Body of pancreas (tissue), 4 donors: ENCODE data around the gene HAUS7. TPM values are rescaled to one million over a fixed set of nuclear protein-coding genes. Genes with fewer than 3 reads are reported as not detected.

Source experiments
- ATAC-seq: fragments of 150-250 bp; one replicate; pipeline ENCODE4 v1.9.1; 2016
- DNase-seq, 4 donors: peaks; one replicate each; pipeline ENCODE4 v3.0.0-alpha.2; 2019
- H3K27ac ChIP-seq, 4 donors: fragments of 200-600 bp; sonication (generic); 1 replicate in 3 of 4; 2 replicates in 1 of 4; pipeline versions ENCODE4 v1.5.1 to v1.6.1; 2016 to 2019; ENCODE audit warnings: mild to moderate bottlenecking in 1 of 4, mixed read lengths in 1 of 4, moderate library complexity in 1 of 4
- H3K27me3 ChIP-seq, 2 donors: fragments of 200-600 bp; sonication (generic); one replicate each; pipeline ENCODE4 v1.6.0; 2016; ENCODE audit warnings: mild to moderate bottlenecking in 1 of 2
- H3K36me3 ChIP-seq, 2 donors: fragments of 200-600 bp; sonication (generic); replicated peaks in 1 of 2; 2 replicates each; pipeline ENCODE4 v1.5.1; 2016; ENCODE audit warnings: low read depth in 2 of 2; ENCODE audit not compliant: insufficient read depth in 1 of 2
- H3K4me1 ChIP-seq: fragments of 200-600 bp; sonication (generic); one replicate; pipeline ENCODE4 v1.6.0; 2016
- H3K4me3 ChIP-seq, 2 donors: fragments of 200-600 bp; sonication (generic); 1 replicate in 1 of 2; 2 replicates in 1 of 2; pipeline ENCODE4 v1.5.1; 2016 to 2019
- H3K9me3 ChIP-seq, 3 donors: fragments of 200-600 bp; sonication (generic); 1 replicate in 2 of 3; 2 replicates in 1 of 3; pipeline ENCODE4 v1.5.1; 2016
- POLR2A ChIP-seq, 3 donors: fragments of 450-650 bp; IDR thresholded peaks; one replicate each; pipeline ENCODE4 v1.6.1; 2016; ENCODE audit warnings: antibody characterized with exemption in 3 of 3, mild to moderate bottlenecking in 2 of 3
- WGBS, 2 donors: methylation state at CpG; one replicate each; pipeline ENCODE4 v1.1.5; 2017; 5-methylcytosine and 5-hydroxymethylcytosine counted together
- intact Hi-C: fragments of 100-400 bp; cut with DNase I; formaldehyde crosslinking; loops from one replicate; pipeline ENCODE4 v1.15.1; 2023
- total RNA-seq, 2 donors: library from RNA; depleted of rRNA; stranded (reverse); fragments of >200 nt; gene quantifications; one replicate each; pipeline ENCODE4 v1.1.0, GENCODE V29; 2016
- TF ChIP-seq, protein P1 (sequence below), 7 experiments: fragments of 450-650 bp in 4 of 7; fragments of 200-600 bp in 3 of 7; sonication (generic) in 3 of 7; IDR thresholded peaks; one replicate each; pipeline ENCODE4 v1.5.1; 2016 to 2019; ENCODE audit warnings: antibody characterized with exemption in 7 of 7

The HAUS7 gene
- total RNA-seq, 2 donors from 2014 or later = 3.1 to 38.2 TPM

DNA sequence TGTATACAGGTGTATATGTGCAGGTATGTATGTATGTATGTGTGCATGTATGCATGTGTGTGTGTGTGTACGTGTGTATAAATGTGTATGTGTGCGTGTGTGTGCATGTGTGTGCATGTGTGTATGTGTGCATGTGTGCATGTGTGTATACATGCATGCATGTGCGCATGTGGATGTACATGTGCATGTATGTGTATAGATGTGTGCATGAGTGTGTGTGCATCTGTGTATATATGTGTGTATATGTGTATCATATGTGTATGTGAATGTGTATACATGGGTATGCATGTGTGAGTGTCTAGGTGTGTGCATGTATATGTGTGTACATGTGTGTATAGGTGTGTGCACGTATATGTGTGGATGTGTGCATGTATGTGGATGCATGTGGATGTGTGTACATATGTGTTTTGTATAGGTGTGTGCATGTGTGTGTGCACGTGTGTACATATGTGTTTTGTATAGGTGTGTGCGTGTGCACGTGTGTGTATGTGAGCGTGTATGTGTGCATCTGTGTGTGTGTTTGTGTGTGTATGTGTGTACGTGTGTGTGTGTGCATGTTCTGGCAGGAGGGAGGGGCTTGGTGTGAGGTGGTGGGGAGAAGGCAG, 30.4 kb upstream of the HAUS7 start:
- Histone ChIP-seq H3K9me3 (no peaks in the 10 kb centered on the region), H3K4me1 (no peaks in the 10 kb centered on the region), H3K4me3 (no peak overlapping the region), H3K36me3 (no peaks in the 10 kb centered on the region), H3K27ac (no peak overlapping the region), H3K27me3 (no peaks in the 10 kb centered on the region)
- no peak for DNase-seq
- 70 to 84% methylated on average over 9 of the region's 9 CpGs for WGBS, 2 donors
- no peak for ATAC-seq
- TF ChIP-seq POLR2A (IDR thresholded peaks at IDR 0.05) = no peak
- TF ChIP-seq, protein P1, sequence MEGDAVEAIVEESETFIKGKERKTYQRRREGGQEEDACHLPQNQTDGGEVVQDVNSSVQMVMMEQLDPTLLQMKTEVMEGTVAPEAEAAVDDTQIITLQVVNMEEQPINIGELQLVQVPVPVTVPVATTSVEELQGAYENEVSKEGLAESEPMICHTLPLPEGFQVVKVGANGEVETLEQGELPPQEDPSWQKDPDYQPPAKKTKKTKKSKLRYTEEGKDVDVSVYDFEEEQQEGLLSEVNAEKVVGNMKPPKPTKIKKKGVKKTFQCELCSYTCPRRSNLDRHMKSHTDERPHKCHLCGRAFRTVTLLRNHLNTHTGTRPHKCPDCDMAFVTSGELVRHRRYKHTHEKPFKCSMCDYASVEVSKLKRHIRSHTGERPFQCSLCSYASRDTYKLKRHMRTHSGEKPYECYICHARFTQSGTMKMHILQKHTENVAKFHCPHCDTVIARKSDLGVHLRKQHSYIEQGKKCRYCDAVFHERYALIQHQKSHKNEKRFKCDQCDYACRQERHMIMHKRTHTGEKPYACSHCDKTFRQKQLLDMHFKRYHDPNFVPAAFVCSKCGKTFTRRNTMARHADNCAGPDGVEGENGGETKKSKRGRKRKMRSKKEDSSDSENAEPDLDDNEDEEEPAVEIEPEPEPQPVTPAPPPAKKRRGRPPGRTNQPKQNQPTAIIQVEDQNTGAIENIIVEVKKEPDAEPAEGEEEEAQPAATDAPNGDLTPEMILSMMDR (IDR thresholded peaks at IDR 0.05) = no peak
- intact Hi-C loops = loop anchor here (10.0 kb wide), 1 partner anchor 466 kb away; no protein-coding TSS in a partner anchor

DNA sequence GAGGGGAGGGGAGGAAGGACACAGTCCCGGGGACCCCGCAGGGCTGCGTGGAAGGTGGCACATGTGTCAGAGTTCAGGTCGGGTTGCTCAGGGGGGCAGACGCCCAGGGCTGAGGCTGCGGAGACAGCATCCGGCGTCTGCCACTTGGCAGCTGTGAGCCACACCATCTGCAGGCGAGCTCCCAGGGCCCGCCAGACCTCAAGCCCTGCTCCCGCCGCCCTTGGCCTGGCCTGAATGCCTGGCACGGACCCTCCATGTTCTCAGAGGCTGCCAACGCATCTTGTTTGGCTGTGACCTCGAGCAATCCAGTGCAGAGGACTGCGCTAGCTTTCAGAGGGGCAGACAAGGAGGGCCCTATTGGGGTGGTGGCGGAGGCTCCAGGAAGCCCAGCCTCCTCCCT, 29.5 kb upstream of the HAUS7 start:
- intact Hi-C loops = loop anchor here (10.0 kb wide), 1 partner anchor 465 kb away; no protein-coding TSS in a partner anchor
- Histone ChIP-seq H3K36me3 (no peaks in the 10 kb centered on the region), H3K4me3 (no peak overlapping the region), H3K9me3 (no peaks in the 10 kb centered on the region), H3K4me1 (no peaks in the 10 kb centered on the region), H3K27me3 (no peaks in the 10 kb centered on the region), H3K27ac (no peak overlapping the region)
- TF ChIP-seq POLR2A (IDR thresholded peaks at IDR 0.05) = no peak
- TF ChIP-seq, protein P1 (IDR thresholded peaks at IDR 0.05) = no peak
- 47 to 66% methylated on average over 6 to 7 of the region's 17 CpGs for WGBS, 2 donors
- DNase-seq = no peak
- no peak for ATAC-seq

DNA sequence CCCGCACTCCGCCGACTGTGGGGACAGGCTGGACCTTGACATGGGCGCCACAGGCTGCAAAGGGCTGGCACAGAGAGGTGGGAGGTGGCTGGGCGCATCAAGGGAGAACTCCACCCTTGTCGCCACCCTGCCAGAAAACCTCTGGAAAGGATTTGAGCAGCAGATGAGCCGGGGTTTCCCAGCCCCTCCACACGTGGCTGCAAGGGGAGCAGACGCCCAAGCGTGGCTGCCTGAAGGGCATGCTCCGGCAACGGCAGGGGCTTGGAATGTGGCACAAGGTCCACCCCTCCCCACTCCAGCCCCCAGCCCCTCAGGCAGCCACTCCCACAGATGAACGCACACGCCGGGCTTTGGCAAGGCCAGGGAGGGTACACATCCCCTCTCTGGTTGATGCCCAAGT, 29.0 kb upstream of the HAUS7 start:
- 68% methylated on average over 10 of the region's 15 CpGs; no CpG with 5 or more reads in 1 of the 2 donors for WGBS, 2 donors
- intact Hi-C loops = no loop called here
- Histone ChIP-seq H3K27ac (no peak overlapping the region), H3K36me3 (no peaks in the 10 kb centered on the region), H3K9me3 (no peaks in the 10 kb centered on the region), H3K4me3 (no peak overlapping the region), H3K4me1 (no peaks in the 10 kb centered on the region), H3K27me3 (no peaks in the 10 kb centered on the region)
- TF ChIP-seq, protein P1 (IDR thresholded peaks at IDR 0.05) = no peak
- TF ChIP-seq POLR2A (IDR thresholded peaks at IDR 0.05) = no peak
- ATAC-seq (no peak), DNase-seq (no peak)

DNA sequence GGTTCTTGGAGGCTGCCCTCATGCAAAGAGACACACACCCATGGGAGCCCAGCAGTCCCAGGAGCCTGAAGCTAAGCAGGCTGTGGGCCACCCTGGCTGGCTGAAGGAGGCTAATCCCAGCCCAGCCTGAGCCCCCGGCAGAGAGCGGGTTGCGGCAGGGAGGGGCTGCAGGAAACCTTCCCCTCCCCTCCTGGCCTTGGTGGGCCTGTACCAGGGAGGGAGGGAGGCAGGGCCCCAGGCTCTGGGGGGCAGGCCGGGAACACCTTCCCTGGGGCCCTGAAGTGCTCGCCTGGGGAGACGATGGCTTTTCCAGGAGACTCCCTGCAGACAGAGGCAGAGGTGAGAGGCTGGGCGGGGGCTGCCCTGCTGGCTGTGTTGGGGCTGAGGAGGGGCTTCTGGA, 28.1 kb upstream of the HAUS7 start:
- Histone ChIP-seq H3K27ac (no peak overlapping the region), H3K27me3 (no peaks in the 10 kb centered on the region), H3K4me1 (no peaks in the 10 kb centered on the region), H3K4me3 (no peak overlapping the region), H3K9me3 (no peaks in the 10 kb centered on the region), H3K36me3 (no peaks in the 10 kb centered on the region)
- 80 to 87% methylated on average over 3 of the region's 7 CpGs for WGBS, 2 donors
- TF ChIP-seq, protein P1 (IDR thresholded peaks at IDR 0.05) = no peak
- TF ChIP-seq POLR2A (IDR thresholded peaks at IDR 0.05) = no peak
- DNase-seq (no peak), ATAC-seq (no peak)
- intact Hi-C loops = no loop called here

DNA sequence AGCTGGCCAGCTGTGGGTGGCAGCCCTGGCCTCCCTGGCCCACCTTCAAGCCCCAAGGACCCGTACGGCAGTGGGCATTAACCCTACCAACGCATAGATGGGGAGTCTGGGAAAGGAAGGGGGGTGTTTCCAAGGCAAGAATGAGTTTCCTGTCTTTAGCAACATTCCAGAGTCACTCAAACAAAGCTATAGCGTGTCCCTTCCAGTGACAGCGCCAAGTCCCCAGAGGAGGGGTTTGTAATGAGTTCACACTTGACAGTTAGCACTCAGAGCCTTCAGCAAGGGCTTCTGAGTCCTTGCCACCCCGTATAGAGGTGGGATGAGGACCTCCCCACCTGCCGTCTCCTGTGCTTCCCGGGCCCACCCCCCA, 26.2 kb upstream of the HAUS7 start:
- Histone ChIP-seq H3K4me3 (no peak overlapping the region), H3K4me1 (no peaks in the 10 kb centered on the region), H3K36me3 (no peaks in the 10 kb centered on the region), H3K27me3 (no peaks in the 10 kb centered on the region), H3K9me3 (no peaks in the 10 kb centered on the region), H3K27ac (no peak overlapping the region)
- 44% methylated on average over 8 of the region's 8 CpGs; no CpG with 5 or more reads in 1 of the 2 donors for WGBS, 2 donors
- intact Hi-C loops = no loop called here
- TF ChIP-seq POLR2A (IDR thresholded peaks at IDR 0.05) = no peak
- TF ChIP-seq, protein P1 (IDR thresholded peaks at IDR 0.05) = no peak
- DNase-seq = no peak
- no peak for ATAC-seq
